Colon (tissue), 2 donors: ENCODE results near the gene CMTM2.
"Not testable (repeated sequence)": the region's sequence is repeated elsewhere in the genome, so short reads cannot be mapped to it uniquely, and the experiment has no call there.

Experiments used
- FAIRE-seq: peaks from 2 replicates; lab custom pipeline; 2012; peaks lifted over from hg19 to GRCh38; lab: Jason Lieb, UNC
- donor health status: control.
- donor health status: control.

CMTM2 gene

GRCh38 chr16:66552286-66553177 lies 26.7 kb upstream of the CMTM2 start, which contains the start of gene CKLF:
TSS of gene CKLF (plus strand) at chr16:66552576. CDS start at chr16:66552716, 140 bp downstream.
- no peak for FAIRE-seq

- no peak for FAIRE-seq
These were observed 26.0 kb upstream of the CMTM2 start for GRCh38 chr16:66553223-66553622.

GRCh38 chr16:66554021-66554420 lies 25.2 kb upstream of the CMTM2 start:
- no peak for FAIRE-seq

- no peak for FAIRE-seq
These were observed 24.8 kb upstream of the CMTM2 start for GRCh38 chr16:66554495-66554894.

- FAIRE-seq = no peak
These were observed 19.2 kb upstream of the CMTM2 start for GRCh38 chr16:66560107-66560506.

- no peak for FAIRE-seq
These were observed 17.7 kb upstream of the CMTM2 start for GRCh38 chr16:66561381-66562080.

GRCh38 chr16:66562409-66562808 lies 16.9 kb upstream of the CMTM2 start:
- FAIRE-seq = no peak

GRCh38 chr16:66562986-66563385 lies 16.3 kb upstream of the CMTM2 start:
- FAIRE-seq = no peak

- FAIRE-seq = no peak
These were observed 15.5 kb upstream of the CMTM2 start for GRCh38 chr16:66563574-66564334.

- FAIRE-seq = no peak
These were observed 13.0 kb upstream of the CMTM2 start, which contains the start of gene CMTM1 for GRCh38 chr16:66566051-66566901. TSS of gene CMTM1 (plus strand) at chr16:66566439. CDS start at chr16:66566514, 75 bp downstream.

- not testable (repeated sequence) for FAIRE-seq
These were observed 12.0 kb upstream of the CMTM2 start for GRCh38 chr16:66567270-66567669.

GRCh38 chr16:66568355-66568754 lies 10.9 kb upstream of the CMTM2 start:
- FAIRE-seq = no peak

- FAIRE-seq = peak; percentile 10
These were observed 10.1 kb upstream of the CMTM2 start for GRCh38 chr16:66569131-66569530.

GRCh38 chr16:66569827-66570405 lies 9.3 kb upstream of the CMTM2 start:
- FAIRE-seq = no peak

GRCh38 chr16:66572356-66572755 lies 6.9 kb upstream of the CMTM2 start:
- no peak for FAIRE-seq

GRCh38 chr16:66574081-66574480 lies 5.2 kb upstream of the CMTM2 start:
- FAIRE-seq = no peak

- FAIRE-seq = no peak
These were observed 4.7 kb upstream of the CMTM2 start for GRCh38 chr16:66574531-66574930.

GRCh38 chr16:66575060-66575459 lies 4.2 kb upstream of the CMTM2 start:
- FAIRE-seq = no peak

- FAIRE-seq = no peak
These were observed 3.0 kb upstream of the CMTM2 start for GRCh38 chr16:66576296-66576695.

- no peak for FAIRE-seq
These were observed 1.4 kb downstream of the CMTM2 start for GRCh38 chr16:66580605-66581209.
